Adrenal gland (tissue), 5 donors: Measurements from ENCODE around the gene VPS39.

Experiments used
- CTCF ChIP-seq, 6 experiments: fragments of 450-650 bp in 4 of 6; fragments of 200-600 bp in 2 of 6; sonication (generic) in 1 of 6; IDR thresholded peaks; 1 replicate in 5 of 6; 2 replicates in 1 of 6; pipeline versions ENCODE4 v1.5.1 to v1.8.0; 2016 to 2021; ENCODE audit warnings: antibody characterized with exemption in 6 of 6, mild to moderate bottlenecking in 2 of 6, moderate library complexity in 1 of 6
- POLR2A ChIP-seq, 2 donors: fragments of 450-650 bp; IDR thresholded peaks; one replicate each; pipeline ENCODE4 v1.6.1; 2017; ENCODE audit warnings: antibody characterized with exemption in 2 of 2, mild to moderate bottlenecking in 2 of 2, moderate library complexity in 1 of 2
- donor health status: DM: no; HTN: no; CAD: no.

DNA sequence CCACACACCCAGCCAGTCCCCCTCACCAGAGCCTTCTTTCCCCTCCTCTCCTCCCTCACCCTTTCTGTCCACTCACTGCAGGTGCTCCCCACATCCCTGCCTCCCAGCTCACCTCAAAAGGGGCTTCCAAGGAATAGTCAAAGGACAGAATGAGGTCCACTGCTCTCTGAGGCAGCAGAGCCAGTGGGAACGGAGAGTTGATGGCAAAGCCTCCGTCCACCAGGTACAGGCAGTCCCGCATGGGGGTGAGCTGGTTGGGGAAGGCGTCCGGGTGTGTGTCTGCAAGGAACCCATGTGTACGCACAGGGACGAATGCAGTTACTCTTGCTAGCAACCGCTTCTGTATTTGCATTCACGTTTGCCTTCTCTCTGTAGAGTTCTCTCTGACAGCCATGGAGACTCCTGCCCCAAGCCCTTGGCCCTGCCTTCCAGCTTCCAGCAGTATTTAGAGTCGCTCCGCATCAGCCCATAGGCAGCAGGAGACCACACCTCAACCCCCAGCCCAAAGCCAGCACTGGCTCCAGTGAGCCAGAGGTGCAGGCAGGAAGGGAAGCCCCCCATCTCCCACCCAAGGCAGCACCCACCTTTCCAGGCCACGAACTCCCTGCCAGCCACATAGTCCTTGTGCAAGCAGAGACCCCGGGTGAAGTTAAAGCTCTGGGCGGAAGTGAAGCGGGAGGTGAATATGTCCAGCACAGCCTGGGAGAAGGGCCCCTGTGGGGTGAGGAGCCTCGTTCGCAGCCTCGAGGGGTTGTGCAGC is 64.1 kb downstream of the VPS39 start:
- TF ChIP-seq POLR2A (IDR thresholded peaks at IDR 0.05) (no peak), CTCF (IDR thresholded peaks at IDR 0.05) (no peak)
